H9 (cell line): Measurements from ENCODE around the gene MVD. TPM values are rescaled to one million over a fixed set of nuclear protein-coding genes. Genes with fewer than 3 reads are reported as not detected.

ENCODE experiments used
- DNase-seq: peaks from one replicate; pipeline ENCODE4 v3.0.0-alpha.2; 2017
- H2AFZ ChIP-seq: one replicate; pipeline ENCODE4 v1.6.1; 2013; ENCODE audit warnings: mild to moderate bottlenecking, low read length, control low read depth, moderate library complexity
- H2AK5ac ChIP-seq: 2 replicates; pipeline ENCODE4 v1.6.1; 2013; ENCODE audit warnings: low read length, control low read depth, mixed read lengths; ENCODE audit not compliant: insufficient read length
- H2BK120ac ChIP-seq: one replicate; pipeline ENCODE4 v1.6.1; 2013; ENCODE audit warnings: low read depth, mild to moderate bottlenecking, low read length, control low read depth, inconsistent platforms; ENCODE audit not compliant: poor library complexity, severe bottlenecking
- H2BK12ac ChIP-seq: 2 replicates; pipeline ENCODE4 v1.6.1; 2013; ENCODE audit warnings: low read length, control low read depth, mixed read lengths, low read depth; ENCODE audit not compliant: insufficient read length
- H2BK15ac ChIP-seq: 2 replicates; pipeline ENCODE4 v1.6.1; 2013; ENCODE audit warnings: low read depth, low read length, control low read depth
- H2BK20ac ChIP-seq: one replicate; pipeline ENCODE4 v1.6.1; 2013; ENCODE audit warnings: low read depth, mild to moderate bottlenecking, low read length, control low read depth, inconsistent platforms; ENCODE audit not compliant: poor library complexity, severe bottlenecking
- H2BK5ac ChIP-seq: 2 replicates; pipeline ENCODE4 v1.6.1; 2013; ENCODE audit warnings: low read length, control low read depth, mixed read lengths; ENCODE audit not compliant: insufficient read length
- H3K14ac ChIP-seq: 2 replicates; pipeline ENCODE4 v1.6.1; 2013; ENCODE audit warnings: low read length, control low read depth; ENCODE audit not compliant: insufficient read depth
- H3K18ac ChIP-seq: 2 replicates; pipeline ENCODE4 v1.6.1; 2013; ENCODE audit warnings: low read depth, mild to moderate bottlenecking, mixed read lengths, low read length, control low read depth; ENCODE audit not compliant: insufficient read length
- H3K23ac ChIP-seq: 2 replicates; pipeline ENCODE4 v1.6.1; 2013; ENCODE audit warnings: low read length, control low read depth, mixed read lengths, low read depth; ENCODE audit not compliant: insufficient read length
- H3K23me2 ChIP-seq: 2 replicates; pipeline ENCODE4 v1.6.1; 2013; ENCODE audit warnings: low read depth, mild to moderate bottlenecking, mixed read lengths, low read length, control low read depth; ENCODE audit not compliant: insufficient read length, poor library complexity, severe bottlenecking
- H3K27ac ChIP-seq: 2 replicates; pipeline ENCODE4 v1.5.1; 2013; ENCODE audit warnings: low read length, control low read depth, mixed read lengths, low read depth; ENCODE audit not compliant: insufficient read length
- H3K27me3 ChIP-seq: 2 replicates; pipeline ENCODE4 v1.6.1; 2013; ENCODE audit warnings: low read length, control low read depth, inconsistent platforms; ENCODE audit not compliant: insufficient read depth
- H3K4ac ChIP-seq: 2 replicates; pipeline ENCODE4 v1.6.1; 2013; ENCODE audit warnings: low read depth, mild to moderate bottlenecking, control low read depth, inconsistent platforms, low read length, moderate library complexity
- H3K4me1 ChIP-seq: 2 replicates; pipeline ENCODE4 v1.6.1; 2013; ENCODE audit warnings: low read length, control low read depth, inconsistent platforms; ENCODE audit not compliant: insufficient read depth
- H3K4me2 ChIP-seq: 2 replicates; pipeline ENCODE4 v1.6.1; 2013; ENCODE audit warnings: low read length, control low read depth, mixed read lengths; ENCODE audit not compliant: insufficient read length, insufficient read depth
- H3K56ac ChIP-seq: 2 replicates; pipeline ENCODE4 v1.6.1; 2013; ENCODE audit warnings: low read depth, mild to moderate bottlenecking, mixed read lengths, low read length, control low read depth; ENCODE audit not compliant: insufficient read length
- H3K79me1 ChIP-seq: 2 replicates; pipeline ENCODE4 v1.6.1; 2013; ENCODE audit warnings: low read depth, mild to moderate bottlenecking, moderate library complexity, low read length, control low read depth, inconsistent platforms; ENCODE audit not compliant: insufficient read depth, poor library complexity, severe bottlenecking
- H3K79me2 ChIP-seq: 2 replicates; pipeline ENCODE4 v1.6.1; 2013; ENCODE audit warnings: low read length, control low read depth, inconsistent platforms; ENCODE audit not compliant: insufficient read depth
- H3K9ac ChIP-seq: 2 replicates; pipeline ENCODE4 v1.6.1; 2013; ENCODE audit warnings: low read length, control low read depth, mixed read lengths; ENCODE audit not compliant: insufficient read length; ENCODE audit errors: extremely low read depth
- H3K9me3 ChIP-seq: one replicate; pipeline ENCODE4 v1.6.1; 2013; ENCODE audit warnings: low read depth, low read length, inconsistent platforms; ENCODE audit not compliant: control insufficient read depth
- H3T11ph ChIP-seq: one replicate; pipeline ENCODE4 v1.6.1; 2013; ENCODE audit warnings: mild to moderate bottlenecking, low read length, control low read depth, inconsistent platforms
- H4K20me1 ChIP-seq: one replicate; pipeline ENCODE4 v1.6.1; 2013; ENCODE audit not compliant: control insufficient read depth, insufficient read length, insufficient read depth
- H4K5ac ChIP-seq: 2 replicates; pipeline ENCODE4 v1.6.1; 2013; ENCODE audit warnings: low read depth, mild to moderate bottlenecking, mixed read lengths, low read length, control low read depth; ENCODE audit not compliant: insufficient read length
- H4K8ac ChIP-seq: replicated peaks from 2 replicates; pipeline ENCODE4 v1.6.1; 2013; ENCODE audit warnings: low read length, control low read depth, mixed read lengths, low read depth; ENCODE audit not compliant: insufficient read length
- H4K91ac ChIP-seq: 2 replicates; pipeline ENCODE4 v1.6.1; 2013; ENCODE audit warnings: low read depth, mild to moderate bottlenecking, moderate library complexity, mixed read lengths, low read length, control low read depth; ENCODE audit not compliant: insufficient read length
- H3K27ac Mint-ChIP-seq, 3 experiments: 2 replicates in 2 of 3; 3 replicates in 1 of 3; pipeline ENCODE4 v1.8.0; 2020 to 2021; ENCODE audit warnings: mixed read lengths in 3 of 3, mild to moderate bottlenecking in 1 of 3, moderate library complexity in 1 of 3
- H3K27me3 Mint-ChIP-seq: 2 replicates; pipeline ENCODE4 v1.8.0; 2021; ENCODE audit warnings: low read depth, mild to moderate bottlenecking, moderate library complexity, mixed read lengths
- H3K36me3 Mint-ChIP-seq, 3 experiments: 2 replicates in 2 of 3; 3 replicates in 1 of 3; pipeline ENCODE4 v1.8.0; 2020 to 2021; ENCODE audit warnings: low read depth in 3 of 3, mixed read lengths in 3 of 3; ENCODE audit not compliant: insufficient read depth in 1 of 3
- H3K4me1 Mint-ChIP-seq, 2 experiments: 2 replicates each; pipeline ENCODE4 v1.8.0; 2020; ENCODE audit warnings: mixed read lengths in 2 of 2
- H3K4me3 Mint-ChIP-seq, 2 experiments: 2 replicates in 1 of 2; 3 replicates in 1 of 2; pipeline ENCODE4 v1.8.0; 2020 to 2021; ENCODE audit warnings: mild to moderate bottlenecking in 2 of 2, mixed read lengths in 2 of 2, moderate library complexity in 1 of 2
- H3K9me3 Mint-ChIP-seq, 2 experiments: 2 replicates in 1 of 2; 3 replicates in 1 of 2; pipeline ENCODE4 v1.8.0; 2020; ENCODE audit warnings: mild to moderate bottlenecking in 2 of 2, mixed read lengths in 2 of 2, moderate library complexity in 1 of 2
- CTCF ChIP-seq: fragments of 200-600 bp; sonication (generic); conservative IDR thresholded peaks from 3 replicates; pipeline ENCODE4 v1.8.0; 2021; ENCODE audit warnings: antibody characterized with exemption, mild to moderate bottlenecking
- WGBS: extraction: QIAGEN DNeasy Blood & Tissue Kit; methylation state at CpG from one replicate; pipeline ENCODE4 v1.1.7; 2013; ENCODE audit warnings: missing lambda C conversion rate, low lambda C conversion rate, mixed read lengths; ENCODE audit not compliant: insufficient read length; ENCODE audit errors: extremely low coverage; 5-methylcytosine and 5-hydroxymethylcytosine counted together
- total RNA-seq: library from RNA; stranded (reverse); gene quantifications from 2 replicates; pipeline ENCODE4 v1.2.1, GENCODE V29; 2021

Gene MVD
- total RNA-seq, 1 experiment from 2014 or later = 53.2 TPM

GRCh38 chr16:88681709-88682451 is 19.0 kb upstream of the MVD start:
- Histone ChIP-seq H2AFZ (no peak overlapping the region), H3K18ac (no peak overlapping the region), H3K14ac (no peak overlapping the region), H3K4ac (no peak overlapping the region), H4K91ac (no peak overlapping the region), H3K27me3 (no peaks in the 10 kb centered on the region; the same call in 1 of the 2 replicates), H3K27ac (no peak overlapping the region), H4K20me1 (no peaks in the 10 kb centered on the region), H2BK12ac (no peak overlapping the region), H3K9me3 (no peaks in the 10 kb centered on the region), H2BK5ac (no peak overlapping the region), H2BK15ac (no peak overlapping the region), H3K4me1 (no peaks in the 10 kb centered on the region), H3K79me2 (no peaks in the 10 kb centered on the region), H3K9ac (no peak overlapping the region), H3K56ac (no peak overlapping the region), H3K23me2 (peaks cover 12% of the 10 kb centered on the region), H3T11ph (no peak overlapping the region), H4K8ac (no peak overlapping the region), H3K79me1 (no peaks in the 10 kb centered on the region), H2BK20ac (no peak overlapping the region), H3K23ac (no peak overlapping the region), H3K4me2 (no peak overlapping the region), H4K5ac (no peak overlapping the region), H2AK5ac (no peak overlapping the region), H2BK120ac (no peak overlapping the region)
- Mint-ChIP-seq H3K27ac (no peak overlapping the region; a peak in 1 of 7 replicates), H3K27me3 (peaks cover 6% of the 10 kb centered on the region), H3K9me3 (no peaks in the 10 kb centered on the region), H3K36me3 (peaks cover 0 to 2% (median 0%) of the 10 kb centered on the region in 3 experiments; a peak in 1 of 7 replicates), H3K4me1 (peaks cover 7 to 9% of the 10 kb centered on the region in 2 experiments; a peak in 3 of 4 replicates), H3K4me3 (no peak overlapping the region; a peak in 1 of 5 replicates)
- WGBS = no CpG with 5 or more reads among the region's 21 CpGs
- DNase-seq = no peak
- no peak for TF ChIP-seq CTCF
